ENCODE results near the gene PARD3.
"Not testable (repeated sequence)": the region's sequence is repeated elsewhere in the genome, so short reads cannot be mapped to it uniquely, and the experiment has no call there.

Gene PARD3

GRCh38 chr10:34759161-34759836, 55.8 kb downstream of the PARD3 start:
- TF ChIP-seq CTCF (conservative IDR thresholded peaks at IDR 0.05; ENCODE audit: control insufficient read depth, insufficient read depth, low read depth, low read length) = no peak
- DNase-seq (ENCODE audit: low read depth) = no peak
- no peak overlapping the region for H3K4me3 ChIP-seq (ENCODE audit: control insufficient read depth, low read depth, low read length)

GRCh38 chr10:34758447-34758996, 56.6 kb downstream of the PARD3 start:
- TF ChIP-seq CTCF (conservative IDR thresholded peaks at IDR 0.05; ENCODE audit: control insufficient read depth, insufficient read depth, low read depth, low read length) = no peak
- DNase-seq (ENCODE audit: low read depth) = peak; percentile 93
- no peak overlapping the region for H3K4me3 ChIP-seq (ENCODE audit: control insufficient read depth, low read depth, low read length)

- TF ChIP-seq CTCF (conservative IDR thresholded peaks at IDR 0.05; ENCODE audit: control insufficient read depth, insufficient read depth, low read depth, low read length) = no peak
- H3K4me3 ChIP-seq (ENCODE audit: control insufficient read depth, low read depth, low read length) = no peak overlapping the region
- no peak for DNase-seq (ENCODE audit: low read depth)
Measured at GRCh38 chr10:34757933-34758332, 57.2 kb downstream of the PARD3 start.

- H3K4me3 ChIP-seq (ENCODE audit: control insufficient read depth, low read depth, low read length); DNase-seq (ENCODE audit: low read depth): not testable (repeated sequence)
Measured at GRCh38 chr10:34757181-34757580, 57.9 kb downstream of the PARD3 start.

GRCh38 chr10:34756584-34756983, 58.5 kb downstream of the PARD3 start:
- DNase-seq (ENCODE audit: low read depth) = no peak
- no peak overlapping the region for H3K4me3 ChIP-seq (ENCODE audit: control insufficient read depth, low read depth, low read length)
- TF ChIP-seq CTCF (conservative IDR thresholded peaks at IDR 0.05; ENCODE audit: control insufficient read depth, insufficient read depth, low read depth, low read length) = no peak

GRCh38 chr10:34753014-34753757, 61.9 kb downstream of the PARD3 start:
- no peak overlapping the region for H3K4me3 ChIP-seq (ENCODE audit: control insufficient read depth, low read depth, low read length)
- TF ChIP-seq CTCF (conservative IDR thresholded peaks at IDR 0.05; ENCODE audit: control insufficient read depth, insufficient read depth, low read depth, low read length) = no peak
- DNase-seq (ENCODE audit: low read depth) = no peak

GRCh38 chr10:34751272-34751671, 63.8 kb downstream of the PARD3 start:
- TF ChIP-seq CTCF (conservative IDR thresholded peaks at IDR 0.05; ENCODE audit: control insufficient read depth, insufficient read depth, low read depth, low read length) = no peak
- DNase-seq (ENCODE audit: low read depth) = no peak

GRCh38 chr10:34750795-34751194, 64.3 kb downstream of the PARD3 start:
- DNase-seq (ENCODE audit: low read depth); H3K4me3 ChIP-seq (ENCODE audit: control insufficient read depth, low read depth, low read length): not testable (repeated sequence)

More at GRCh38 chr10:34751272-34751671, 63.8 kb downstream of the PARD3 start:
- H3K4me3 ChIP-seq (ENCODE audit: control insufficient read depth, low read depth, low read length) = no peak overlapping the region

All from fibroblast of mammary gland (primary cell).